HCT116 (cell line): Measurements from ENCODE around the gene TNFRSF21. TPM values are rescaled to one million over a fixed set of nuclear protein-coding genes. Genes with fewer than 3 reads are reported as not detected.

Source experiments
- ATAC-seq: fragments of 200-7000 bp; cut with Tn5 transposase; 2 replicates; pipeline ENCODE4 v1.9.1; 2020; ENCODE audit warnings: mild to moderate bottlenecking, moderate library complexity
- BruUV-seq: library from RNA; stranded (reverse); fragments of 400-500 nt; replicated peaks from 2 replicates; lab custom pipeline; 2021; lab: Mats Ljungman, UMichigan
- CTCF ChIA-PET: fragments of 300-600 bp; sonication (Branson Sonifier 250); formaldehyde crosslinking; loops from one replicate; lab custom pipeline; 2021; ENCODE audit warnings: antibody characterized with exemption; lab: Charles Lee
- POLR2A ChIA-PET: fragments of 300-600, 350-600 bp; sonication (Branson Sonifier 250); formaldehyde crosslinking; loops from one replicate; lab custom pipeline; 2021; ENCODE audit warnings: antibody characterized with exemption; lab: Charles Lee
- RAD21 ChIA-PET, 2 experiments: fragments of 300-600 bp; sonication (Branson Sonifier 250); formaldehyde crosslinking; loops; one replicate each; lab custom pipeline; 2023; ENCODE audit warnings: low total read pairs in 2 of 2; ENCODE audit not compliant: uncharacterized antibody in 2 of 2, unreplicated experiment in 2 of 2, low non-redundant PET in 1 of 2; lab: Charles Lee
- DNase-seq: peaks from one replicate; pipeline ENCODE4 v3.0.0-alpha.2; 2010; ENCODE audit warnings: low read depth, low spot score
- H2AFZ ChIP-seq: fragments of 200-600 bp; shearing (Covaris generic), sonication (generic); 2 replicates; pipeline ENCODE4 v1.6.1; 2017; ENCODE audit warnings: low read depth, mixed run types, mixed read lengths, antibody characterized with exemption, low read length; ENCODE audit not compliant: poor library complexity, severe bottlenecking
- H3K27ac ChIP-seq: 2 replicates; pipeline ENCODE4 v1.5.1; 2012; ENCODE audit warnings: low read depth, low read length
- H3K27me3 ChIP-seq: fragments of 200-600 bp; sonication (generic); 2 replicates; pipeline ENCODE4 v1.6.1; 2016; ENCODE audit warnings: mixed run types, low read length, mixed read lengths; ENCODE audit not compliant: insufficient read depth
- H3K36me3 ChIP-seq, 2 experiments: fragments of 200-500 bp in 1 of 2; fragments of 200-600 bp in 1 of 2; sonication (Bioruptor generic) in 1 of 2; sonication (generic) in 1 of 2; 2 replicates each; pipeline versions ENCODE4 v1.5.1 to v1.6.1; 2014 to 2016; ENCODE audit warnings: low read length in 2 of 2, inconsistent platforms in 1 of 2, mixed read lengths in 1 of 2, mixed run types in 1 of 2; ENCODE audit not compliant: insufficient read depth in 2 of 2, control insufficient read depth in 1 of 2
- H3K4me1 ChIP-seq, 2 experiments: fragments of 200-600 bp in 1 of 2; sonication (generic) in 1 of 2; 2 replicates each; pipeline versions ENCODE4 v1.5.1 to v1.6.1; 2012 to 2017; ENCODE audit warnings: low read length in 2 of 2, inconsistent platforms in 1 of 2, mild to moderate bottlenecking in 1 of 2, mixed read lengths in 1 of 2, mixed run types in 1 of 2, moderate library complexity in 1 of 2; ENCODE audit not compliant: insufficient read depth in 2 of 2, control insufficient read depth in 1 of 2
- H3K4me2 ChIP-seq: fragments of 200-600 bp; sonication (generic); 2 replicates; pipeline ENCODE4 v1.6.1; 2017; ENCODE audit warnings: mixed run types, low read length, mixed read lengths
- H3K4me3 ChIP-seq, 2 experiments: fragments of 200-600 bp in 1 of 2; sonication (generic) in 1 of 2; replicated peaks in 1 of 2; 2 replicates each; pipeline ENCODE4 v1.5.1; 2011 to 2016; ENCODE audit warnings: low read length in 2 of 2, control low read depth in 1 of 2, low read depth in 1 of 2, mild to moderate bottlenecking in 1 of 2, mixed read lengths in 1 of 2, mixed run types in 1 of 2
- H3K79me2 ChIP-seq: fragments of 200-600 bp; sonication (generic); 2 replicates; pipeline ENCODE4 v1.6.1; 2017; ENCODE audit warnings: mild to moderate bottlenecking, mixed run types, low read length, moderate library complexity, mixed read lengths; ENCODE audit not compliant: insufficient read depth
- H3K9ac ChIP-seq: fragments of 200-600 bp; sonication (generic); 2 replicates; pipeline ENCODE4 v1.6.1; 2016; ENCODE audit warnings: low read length, mixed read lengths
- H3K9me2 ChIP-seq: fragments of 200-600 bp; sonication (generic), shearing (Covaris generic); 2 replicates; pipeline ENCODE4 v1.6.1; 2017; ENCODE audit warnings: mixed run types, mild to moderate bottlenecking, moderate library complexity; ENCODE audit not compliant: insufficient read depth
- H3K9me3 ChIP-seq, 2 experiments: fragments of 200-500 bp in 1 of 2; fragments of 200-600 bp in 1 of 2; sonication (Bioruptor generic) in 1 of 2; sonication (generic) in 1 of 2; 2 replicates each; pipeline ENCODE4 v1.6.1; 2014 to 2017; ENCODE audit warnings: low read length in 2 of 2, mixed read lengths in 2 of 2, inconsistent platforms in 1 of 2, low read depth in 1 of 2, mild to moderate bottlenecking in 1 of 2, mixed run types in 1 of 2, moderate library complexity in 1 of 2; ENCODE audit not compliant: control insufficient read depth in 1 of 2, insufficient read depth in 1 of 2
- H4K20me1 ChIP-seq: fragments of 200-600 bp; sonication (generic), shearing (Covaris generic); 2 replicates; pipeline ENCODE4 v1.6.1; 2017; ENCODE audit warnings: mixed run types, mild to moderate bottlenecking, moderate library complexity; ENCODE audit not compliant: insufficient read depth
- CBX3 ChIP-seq: IDR thresholded peaks from 2 replicates; pipeline ENCODE4 v1.6.1; 2012; ENCODE audit warnings: low read depth
- CEBPB ChIP-seq: IDR thresholded peaks from 2 replicates; pipeline ENCODE4 v1.6.1; 2012; ENCODE audit warnings: low read depth
- EGR1 ChIP-seq: IDR thresholded peaks from 2 replicates; pipeline ENCODE4 v1.6.1; 2012; ENCODE audit warnings: low read depth
- ELF1 ChIP-seq: IDR thresholded peaks from 2 replicates; pipeline ENCODE4 v1.6.1; 2012; ENCODE audit warnings: low read depth, borderline replicate concordance
- EZH2 ChIP-seq: fragments of 200-600 bp; sonication (generic); IDR thresholded peaks from 2 replicates; pipeline ENCODE4 v1.6.1; 2017; ENCODE audit warnings: antibody characterized with exemption, mixed run types
- EZH2phosphoT487 ChIP-seq: fragments of 200-600 bp; IDR thresholded peaks from 2 replicates; pipeline ENCODE4 v1.6.1; 2018; ENCODE audit warnings: antibody characterized with exemption, borderline replicate concordance
- FOSL1 ChIP-seq: IDR thresholded peaks from 2 replicates; pipeline ENCODE4 v1.6.1; 2012; ENCODE audit warnings: low read depth
- JUND ChIP-seq: IDR thresholded peaks from 2 replicates; pipeline ENCODE4 v1.6.1; 2012
- RAD21 ChIP-seq: IDR thresholded peaks from 2 replicates; pipeline ENCODE4 v1.6.1; 2012; ENCODE audit warnings: low read depth, mild to moderate bottlenecking
- SRF ChIP-seq: IDR thresholded peaks from 2 replicates; pipeline ENCODE4 v1.6.1; 2012; ENCODE audit warnings: low read depth
- TCF7L2 ChIP-seq: IDR thresholded peaks from 2 replicates; pipeline ENCODE4 v1.7.0; 2011; ENCODE audit warnings: borderline replicate concordance, inconsistent platforms; ENCODE audit not compliant: insufficient read depth, insufficient read length; ENCODE audit errors: extremely low read depth
- ZFX ChIP-seq: fragments of 450-650 bp; IDR thresholded peaks from 2 replicates; pipeline ENCODE4 v1.6.1; 2017
- intact Hi-C: fragments of 100-400 bp; cut with micrococcal nuclease; formaldehyde crosslinking; loops from 2 replicates; pipeline ENCODE4 v1.10.0; 2022
- total RNA-seq: library from RNA; stranded (reverse); gene quantifications from one replicate; pipeline ENCODE4 v1.2.1, GENCODE V29; 2021; ENCODE audit not compliant: unreplicated experiment
- TF ChIP-seq, protein P1 (sequence below): IDR thresholded peaks from 2 replicates; pipeline ENCODE4 v1.6.1; 2012
- TF ChIP-seq, protein P2 (sequence below), 3 experiments: fragments of 200-600 bp in 1 of 3; sonication (generic) in 1 of 3; IDR thresholded peaks in 2 of 3; conservative IDR thresholded peaks in 1 of 3; 2 replicates each; pipeline ENCODE4 v1.5.1; 2012 to 2017; ENCODE audit warnings: low read depth in 2 of 3, low read length in 2 of 3, antibody characterized with exemption in 1 of 3, borderline replicate concordance in 1 of 3, control low read depth in 1 of 3, mild to moderate bottlenecking in 1 of 3, mixed read lengths in 1 of 3, mixed run types in 1 of 3, moderate library complexity in 1 of 3; ENCODE audit not compliant: insufficient read depth in 1 of 3
- TF ChIP-seq, protein P3 (sequence below): IDR thresholded peaks from 2 replicates; pipeline ENCODE4 v1.6.1; 2012

Gene TNFRSF21
- total RNA-seq, 1 experiment from 2014 or later, result 48.3 TPM

DNA sequence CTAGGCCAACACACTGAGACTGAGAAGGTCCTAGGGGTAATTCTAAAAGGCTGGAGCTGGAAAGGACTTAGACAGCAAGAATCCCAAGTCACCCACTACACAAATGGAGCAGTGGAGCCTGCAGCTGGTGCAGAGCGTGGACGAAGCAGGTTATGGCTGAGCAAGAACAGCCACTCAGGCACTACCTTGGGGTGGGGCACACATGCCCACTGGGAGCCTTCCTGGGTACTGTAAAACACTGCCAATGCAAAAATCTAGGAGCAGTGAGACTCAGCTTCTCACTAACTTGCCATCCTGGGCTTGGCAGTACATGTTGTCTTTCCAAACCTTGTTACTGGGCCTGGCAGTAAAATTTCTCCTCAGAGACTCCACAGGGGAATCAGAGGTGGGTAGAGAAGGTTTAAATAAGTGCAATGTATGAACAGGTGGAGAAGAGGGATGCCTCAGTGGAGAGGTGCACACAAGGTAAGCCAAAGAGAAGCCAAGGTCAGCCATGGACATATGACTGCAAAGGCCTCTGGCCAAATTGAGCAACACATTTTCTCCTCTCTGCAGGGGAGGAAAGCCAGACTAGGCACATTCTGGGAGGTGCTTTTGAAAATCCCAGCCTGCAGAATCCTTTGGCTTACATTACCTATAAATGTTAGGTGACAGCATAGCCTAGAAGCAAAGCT lies 105.6 kb downstream of the TNFRSF21 start:
- Histone ChIP-seq H3K9ac (no peak overlapping the region), H3K9me3 (no peaks in the 10 kb centered on the region), H3K4me3 (no peak overlapping the region), H3K9me2 (no peaks in the 10 kb centered on the region), H3K4me2 (no peak overlapping the region), H4K20me1 (no peaks in the 10 kb centered on the region), H2AFZ (no peak overlapping the region), H3K4me1 (no peaks in the 10 kb centered on the region), H3K27ac (no peak overlapping the region), H3K27me3 (no peaks in the 10 kb centered on the region), H3K79me2 (no peaks in the 10 kb centered on the region), H3K36me3 (no peaks in the 10 kb centered on the region)
- no TSS peak for BruUV-seq
- DNase-seq, result no peak
- POLR2A ChIA-PET, result no interaction called here
- CTCF ChIA-PET, result no interaction called here
- RAD21 ChIA-PET, result no interaction called here
- no peak for ATAC-seq
- intact Hi-C loops, result no loop called here
- TF ChIP-seq, protein P1, sequence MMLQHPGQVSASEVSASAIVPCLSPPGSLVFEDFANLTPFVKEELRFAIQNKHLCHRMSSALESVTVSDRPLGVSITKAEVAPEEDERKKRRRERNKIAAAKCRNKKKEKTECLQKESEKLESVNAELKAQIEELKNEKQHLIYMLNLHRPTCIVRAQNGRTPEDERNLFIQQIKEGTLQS, result no peak
- no peak for TF ChIP-seq CEBPB
- TF ChIP-seq EZH2, result no peak
- TF ChIP-seq TCF7L2, result no peak
- TF ChIP-seq RAD21, result no peak
- no peak for TF ChIP-seq CBX3

DNA sequence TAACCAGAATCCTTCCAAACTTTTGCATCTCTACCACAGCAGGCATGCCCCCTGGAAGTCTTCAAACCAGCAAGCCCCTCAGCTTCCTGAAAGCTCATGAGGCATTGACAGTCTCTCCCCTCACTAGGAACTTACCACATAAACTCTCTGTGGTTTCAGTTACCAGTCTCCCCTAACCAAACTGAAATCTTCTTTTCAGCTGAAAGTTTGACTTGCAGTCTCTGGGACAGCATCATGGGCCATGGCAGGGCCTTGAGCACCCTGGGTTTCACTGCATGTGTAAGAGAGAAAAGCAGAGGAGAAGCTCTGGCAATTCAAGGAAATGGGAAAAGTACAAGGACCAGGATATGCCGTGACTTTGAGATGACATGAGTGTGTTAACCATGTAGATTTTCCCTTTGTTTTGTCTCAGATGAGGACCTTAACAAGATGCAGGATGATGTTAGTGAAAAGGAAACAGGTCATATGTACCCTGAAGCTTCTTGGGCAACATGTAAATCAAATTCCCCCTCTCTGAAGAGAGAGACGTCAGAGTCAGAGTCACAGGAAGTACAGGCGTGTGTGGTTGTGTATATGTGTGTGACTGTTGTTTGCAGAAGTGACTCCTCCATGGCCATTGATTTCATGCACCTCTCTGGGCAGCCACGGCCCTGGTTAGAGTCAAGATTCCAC lies 106.3 kb downstream of the TNFRSF21 start:
- POLR2A ChIA-PET, result no interaction called here
- Histone ChIP-seq H3K79me2 (no peaks in the 10 kb centered on the region), H3K27me3 (no peaks in the 10 kb centered on the region), H2AFZ (no peak overlapping the region), H3K4me2 (no peak overlapping the region), H3K27ac (no peak overlapping the region), H3K9ac (no peak overlapping the region), H4K20me1 (no peaks in the 10 kb centered on the region), H3K9me3 (no peaks in the 10 kb centered on the region), H3K4me1 (no peaks in the 10 kb centered on the region), H3K4me3 (no peak overlapping the region), H3K36me3 (no peaks in the 10 kb centered on the region), H3K9me2 (no peaks in the 10 kb centered on the region)
- RAD21 ChIA-PET, result no interaction called here
- BruUV-seq, result no TSS peak
- TF ChIP-seq ELF1 (no peak), JUND (no peak), FOSL1 (no peak), TCF7L2 (no peak), ZFX (no peak), EZH2phosphoT487 (no peak), EZH2 (no peak), SRF (no peak), RAD21 (no peak), CEBPB (no peak), EGR1 (no peak)
- TF ChIP-seq, protein P2, sequence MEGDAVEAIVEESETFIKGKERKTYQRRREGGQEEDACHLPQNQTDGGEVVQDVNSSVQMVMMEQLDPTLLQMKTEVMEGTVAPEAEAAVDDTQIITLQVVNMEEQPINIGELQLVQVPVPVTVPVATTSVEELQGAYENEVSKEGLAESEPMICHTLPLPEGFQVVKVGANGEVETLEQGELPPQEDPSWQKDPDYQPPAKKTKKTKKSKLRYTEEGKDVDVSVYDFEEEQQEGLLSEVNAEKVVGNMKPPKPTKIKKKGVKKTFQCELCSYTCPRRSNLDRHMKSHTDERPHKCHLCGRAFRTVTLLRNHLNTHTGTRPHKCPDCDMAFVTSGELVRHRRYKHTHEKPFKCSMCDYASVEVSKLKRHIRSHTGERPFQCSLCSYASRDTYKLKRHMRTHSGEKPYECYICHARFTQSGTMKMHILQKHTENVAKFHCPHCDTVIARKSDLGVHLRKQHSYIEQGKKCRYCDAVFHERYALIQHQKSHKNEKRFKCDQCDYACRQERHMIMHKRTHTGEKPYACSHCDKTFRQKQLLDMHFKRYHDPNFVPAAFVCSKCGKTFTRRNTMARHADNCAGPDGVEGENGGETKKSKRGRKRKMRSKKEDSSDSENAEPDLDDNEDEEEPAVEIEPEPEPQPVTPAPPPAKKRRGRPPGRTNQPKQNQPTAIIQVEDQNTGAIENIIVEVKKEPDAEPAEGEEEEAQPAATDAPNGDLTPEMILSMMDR (IDR thresholded peaks at IDR 0.05 in 2 of 3, conservative IDR thresholded peaks at IDR 0.05 in 1 of 3; ENCODE audit: borderline replicate concordance in 1 of 3, insufficient read depth in 1 of 3, low read depth in 2 of 3, low read length in 2 of 3), result no peak
- TF ChIP-seq, protein P3, sequence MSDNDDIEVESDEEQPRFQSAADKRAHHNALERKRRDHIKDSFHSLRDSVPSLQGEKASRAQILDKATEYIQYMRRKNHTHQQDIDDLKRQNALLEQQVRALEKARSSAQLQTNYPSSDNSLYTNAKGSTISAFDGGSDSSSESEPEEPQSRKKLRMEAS, result no peak
- ATAC-seq (no peak), DNase-seq (no peak)
- CTCF ChIA-PET, result no interaction called here
- intact Hi-C loops, result no loop called here
